PC-3 (cell line): ENCODE results near the gene PPP4R1. TPM values are rescaled to one million over a fixed set of nuclear protein-coding genes. Genes with fewer than 3 reads are reported as not detected.

Experiments used
- ATAC-seq: fragments of 200-7000 bp; cut with Tn5 transposase; 2 replicates; pipeline ENCODE4 v1.9.1; 2020; ENCODE audit warnings: mild to moderate bottlenecking, moderate library complexity
- BruUV-seq: library from RNA; stranded (reverse); fragments of 400-500 nt; replicated peaks from 2 replicates; lab custom pipeline; 2021; lab: Mats Ljungman, UMichigan
- CTCF ChIA-PET: fragments of 300-600 bp; sonication (Branson Sonifier 250); formaldehyde crosslinking; loops from one replicate; lab custom pipeline; 2022; ENCODE audit warnings: antibody characterized with exemption; lab: Charles Lee
- POLR2A ChIA-PET: fragments of 300-600 bp; sonication (Branson Sonifier 250); formaldehyde crosslinking; loops from one replicate; lab custom pipeline; 2022; ENCODE audit warnings: antibody characterized with exemption; ENCODE audit not compliant: unreplicated experiment; lab: Charles Lee
- DNase-seq: peaks from one replicate; pipeline ENCODE4 v3.0.0-alpha.2; 2015
- H2AFZ ChIP-seq: fragments of 300-600 bp; sonication (generic); 2 replicates; pipeline ENCODE4 v1.6.0; 2016; ENCODE audit warnings: antibody characterized with exemption, low read length
- H3F3A ChIP-seq: fragments of 300-600 bp; sonication (generic); one replicate; pipeline ENCODE4 v1.6.0; 2017; ENCODE audit warnings: antibody characterized with exemption, low read length, control low read depth, mild to moderate bottlenecking; ENCODE audit not compliant: unreplicated experiment
- H3K27ac ChIP-seq: fragments of 300-600 bp; sonication (generic); 2 replicates; pipeline ENCODE4 v1.5.1; 2016; ENCODE audit warnings: mild to moderate bottlenecking, low read length
- H3K27me3 ChIP-seq: fragments of 300-600 bp; sonication (generic); 2 replicates; pipeline ENCODE4 v1.6.1; 2016; ENCODE audit warnings: low read length, mixed read lengths
- H3K36me3 ChIP-seq: fragments of 300-600 bp; sonication (generic); 2 replicates; pipeline ENCODE4 v1.6.1; 2016; ENCODE audit warnings: low read depth, mixed run types, low read length, mixed read lengths
- H3K4me1 ChIP-seq: fragments of 300-600 bp; sonication (generic); 2 replicates; pipeline ENCODE4 v1.5.1; 2016; ENCODE audit warnings: low read length; ENCODE audit not compliant: insufficient read depth
- H3K4me2 ChIP-seq: fragments of 300-600 bp; sonication (generic); 2 replicates; pipeline ENCODE4 v1.6.0; 2016; ENCODE audit warnings: low read length
- H3K4me3 ChIP-seq: fragments of 300-600 bp; sonication (generic); 2 replicates; pipeline ENCODE4 v1.5.1; 2016; ENCODE audit warnings: mild to moderate bottlenecking, low read length, mixed read lengths
- H3K79me2 ChIP-seq: fragments of 300-600 bp; sonication (generic); 2 replicates; pipeline ENCODE4 v1.6.1; 2017; ENCODE audit warnings: low read length, mixed read lengths
- H3K9ac ChIP-seq: fragments of 300-600 bp; sonication (generic); 2 replicates; pipeline ENCODE4 v1.6.0; 2016; ENCODE audit warnings: mild to moderate bottlenecking, low read length
- H3K9me2 ChIP-seq: fragments of 300-600 bp; sonication (generic); replicated peaks from 2 replicates; pipeline ENCODE4 v1.6.1; 2016; ENCODE audit warnings: mixed run types, low read length, mixed read lengths
- H3K9me3 ChIP-seq: fragments of 300-600 bp; sonication (generic); 2 replicates; pipeline ENCODE4 v1.6.1; 2016; ENCODE audit warnings: low read length, mixed read lengths
- H4K20me1 ChIP-seq: fragments of 300-600 bp; sonication (generic); 2 replicates; pipeline ENCODE4 v1.6.1; 2016; ENCODE audit warnings: low read length, mixed read lengths
- CTCF ChIP-seq: fragments of 300-600 bp; sonication (generic); conservative IDR thresholded peaks from 2 replicates; pipeline ENCODE4 v1.5.1; 2017; ENCODE audit warnings: antibody characterized with exemption, low read depth, mild to moderate bottlenecking, low read length
- EZH2 ChIP-seq: fragments of 300-600 bp; sonication (generic); IDR thresholded peaks from one replicate; pipeline ENCODE4 v1.6.1; 2017; ENCODE audit warnings: antibody characterized with exemption, mild to moderate bottlenecking, low read length; ENCODE audit not compliant: unreplicated experiment
- EZH2phosphoT487 ChIP-seq: fragments of 300-600 bp; sonication (generic); IDR thresholded peaks from 2 replicates; pipeline ENCODE4 v1.6.1; 2018; ENCODE audit warnings: mild to moderate bottlenecking, antibody characterized with exemption, low read length, borderline replicate concordance
- intact Hi-C: fragments of 100-400 bp; cut with micrococcal nuclease; formaldehyde crosslinking; loops from 2 replicates; pipeline ENCODE4 v1.9.0; 2023
- total RNA-seq: library from RNA; depleted of rRNA; stranded (reverse); fragments of >200 nt; gene quantifications from 2 replicates; pipeline ENCODE4 v1.2.3, GENCODE V29; 2014

Gene PPP4R1
- total RNA-seq, 1 experiment from 2014 or later: 154 TPM

DNA sequence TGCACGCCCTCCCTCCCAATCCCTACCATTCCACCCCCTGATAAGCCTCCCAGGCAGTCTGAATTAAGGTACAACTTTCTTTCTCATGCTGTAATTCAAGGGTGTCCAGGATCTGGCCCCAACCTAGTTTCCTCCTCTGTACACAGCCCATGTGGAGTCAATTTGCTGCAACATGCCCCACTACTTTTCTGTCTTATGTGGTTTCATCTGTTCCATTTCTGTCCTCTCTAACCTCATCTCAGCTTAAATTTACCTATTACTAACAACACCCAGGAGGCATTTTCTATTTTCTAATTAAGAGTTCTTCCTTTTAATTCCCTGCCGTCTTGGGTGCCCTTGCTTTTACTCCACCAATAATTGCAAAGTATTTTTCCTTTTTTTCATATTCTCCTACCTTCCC is 10.0 kb downstream of the PPP4R1 start:
- H3K27ac ChIP-seq: no peak overlapping the region
- intact Hi-C loops: no loop called here
- no peak overlapping the region for H3K4me2 ChIP-seq
- no peak overlapping the region for H2AFZ ChIP-seq
- H3K4me3 ChIP-seq: no peak overlapping the region
- DNase-seq: no peak
- ATAC-seq: no peak
- CTCF ChIA-PET: no interaction called here
- no peak overlapping the region for H3K9ac ChIP-seq
- H3K36me3 ChIP-seq: peaks cover 30% of the 10 kb centered on the region
- POLR2A ChIA-PET: no interaction called here
- no peaks in the 10 kb centered on the region for H3F3A ChIP-seq
- TF ChIP-seq EZH2phosphoT487: no peak
- TF ChIP-seq EZH2: no peak
- TF ChIP-seq CTCF: no peak
- peaks cover 13% of the 10 kb centered on the region for H3K4me1 ChIP-seq
- H3K27me3 ChIP-seq: no peaks in the 10 kb centered on the region
- H4K20me1 ChIP-seq: peaks cover 45% of the 10 kb centered on the region
- peaks cover 7% of the 10 kb centered on the region; the same call in 1 of the 2 replicates for H3K9me3 ChIP-seq
- H3K9me2 ChIP-seq: no peaks in the 10 kb centered on the region
- BruUV-seq: no TSS peak
- peaks cover 98% of the 10 kb centered on the region for H3K79me2 ChIP-seq

DNA sequence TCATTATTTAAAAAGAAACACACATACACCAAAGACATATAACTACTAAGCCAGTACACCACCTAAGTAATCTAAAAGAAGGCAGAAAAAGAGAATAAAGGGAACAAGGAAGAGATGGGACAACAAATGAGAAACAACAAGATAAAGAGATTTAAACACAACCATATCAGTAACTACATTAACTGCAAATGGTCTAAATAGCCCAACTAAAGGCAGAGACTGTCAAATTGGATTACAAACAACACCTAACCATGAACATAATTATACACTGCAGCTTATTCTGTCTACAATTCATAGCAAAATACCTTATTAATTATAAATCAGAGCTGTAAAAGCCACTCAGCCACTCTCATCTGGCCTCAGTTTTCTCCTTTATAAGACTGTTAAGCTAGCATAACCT is 15.0 kb downstream of the PPP4R1 start:
- Histone ChIP-seq H3K4me1 (peaks cover 22% of the 10 kb centered on the region), H3F3A (no peaks in the 10 kb centered on the region), H3K9ac (no peak overlapping the region), H3K36me3 (peaks cover 38% of the 10 kb centered on the region), H3K9me2 (no peaks in the 10 kb centered on the region), H4K20me1 (peaks cover 37% of the 10 kb centered on the region), H3K27me3 (no peaks in the 10 kb centered on the region), H3K9me3 (peaks cover 7% of the 10 kb centered on the region; the same call in 1 of the 2 replicates), H3K79me2 (peaks cover 98% of the 10 kb centered on the region), H2AFZ (no peak overlapping the region), H3K27ac (no peak overlapping the region), H3K4me2 (no peak overlapping the region), H3K4me3 (no peak overlapping the region)
- ATAC-seq (no peak), DNase-seq (no peak)
- ChIA-PET CTCF (interaction anchor here (1.5 kb wide), 1 partner anchor 24 kb away, joined by 4 read pairs; no protein-coding TSS in a partner anchor), POLR2A (interaction anchor here (0.6 kb wide), 1 partner anchor 233 kb away, joined by 3 read pairs; no protein-coding TSS in a partner anchor)
- TF ChIP-seq EZH2: no peak
- intact Hi-C loops: no loop called here
- BruUV-seq: no TSS peak

DNA sequence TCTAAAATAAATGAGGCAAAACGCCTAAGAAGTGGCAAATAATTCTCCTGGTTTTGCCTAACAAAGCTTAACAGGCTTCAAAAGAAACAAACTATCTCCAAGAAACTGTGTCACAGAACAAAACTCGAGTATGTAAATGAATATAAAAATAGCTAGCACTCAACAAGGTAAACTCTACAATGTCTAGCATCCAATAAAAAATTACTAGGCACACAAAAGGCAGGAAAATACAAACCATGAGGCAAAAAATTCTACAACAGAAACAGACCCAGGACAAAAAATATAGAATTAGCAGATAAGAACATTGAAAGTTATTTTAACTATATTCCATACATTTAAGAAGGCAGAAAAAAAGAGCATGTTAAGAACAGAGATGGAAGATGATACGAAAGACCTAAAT is 16.8 kb downstream of the PPP4R1 start:
- H3K4me1 ChIP-seq: peaks cover 23% of the 10 kb centered on the region
- peaks cover 26% of the 10 kb centered on the region for H4K20me1 ChIP-seq
- intact Hi-C loops: no loop called here
- no peak overlapping the region for H2AFZ ChIP-seq
- no peak overlapping the region for H3K4me2 ChIP-seq
- ChIA-PET POLR2A (interaction anchor here (0.6 kb wide), 1 partner anchor 83 kb away, joined by 3 read pairs; no protein-coding TSS in a partner anchor), CTCF (no interaction called here)
- no peak overlapping the region for H3K4me3 ChIP-seq
- ATAC-seq (no peak), DNase-seq (no peak)
- no peaks in the 10 kb centered on the region for H3F3A ChIP-seq
- H3K9me3 ChIP-seq: peaks cover 7% of the 10 kb centered on the region; the same call in 1 of the 2 replicates
- no peak overlapping the region for H3K9ac ChIP-seq
- H3K27me3 ChIP-seq: no peaks in the 10 kb centered on the region
- H3K79me2 ChIP-seq: peaks cover 90% of the 10 kb centered on the region
- H3K36me3 ChIP-seq: peaks cover 44% of the 10 kb centered on the region
- H3K9me2 ChIP-seq: no peaks in the 10 kb centered on the region
- TF ChIP-seq EZH2phosphoT487 (no peak), CTCF (no peak), EZH2 (no peak)
- BruUV-seq: no TSS peak
- H3K27ac ChIP-seq: no peak overlapping the region
